PC-9 (cell line): Measurements from ENCODE around the gene SLC6A17. TPM values are rescaled to one million over a fixed set of nuclear protein-coding genes. Genes with fewer than 3 reads are reported as not detected.

Experiments used
- BruUV-seq: library from RNA; stranded (reverse); fragments of 400-500 nt; replicated peaks from 2 replicates; lab custom pipeline; 2021; lab: Mats Ljungman, UMichigan
- CTCF ChIA-PET: fragments of 300-600 bp; sonication (Branson Sonifier 250); formaldehyde crosslinking; loops from one replicate; lab custom pipeline; 2022; ENCODE audit warnings: antibody characterized with exemption; lab: Charles Lee
- POLR2A ChIA-PET: fragments of 300-600 bp; sonication (Branson Sonifier 250); formaldehyde crosslinking; loops from one replicate; lab custom pipeline; 2022; ENCODE audit warnings: antibody characterized with exemption; ENCODE audit not compliant: unreplicated experiment; lab: Charles Lee
- DNase-seq, 2 experiments: peaks; one replicate each; pipeline versions ENCODE4 v3.0.0 to v3.0.0-alpha.2; 2015 to 2022; ENCODE audit warnings: mixed read lengths in 1 of 2
- H2AFZ ChIP-seq: fragments of 200-600 bp; sonication (generic); 2 replicates; pipeline ENCODE4 v1.8.1; 2017; ENCODE audit warnings: antibody characterized with exemption
- H3F3A ChIP-seq: fragments of 200-600 bp; sonication (generic); 2 replicates; pipeline ENCODE4 v1.8.1; 2017; ENCODE audit warnings: antibody characterized with exemption, mild to moderate bottlenecking, low read depth; ENCODE audit not compliant: insufficient read depth
- H3K27ac ChIP-seq: fragments of 200-600 bp; sonication (generic); 2 replicates; pipeline ENCODE4 v1.6.1; 2016; ENCODE audit warnings: mixed run types
- H3K27me3 ChIP-seq: fragments of 200-600 bp; sonication (generic); 2 replicates; pipeline ENCODE4 v1.6.1; 2016; ENCODE audit warnings: low read depth, mixed run types; ENCODE audit not compliant: insufficient read depth
- H3K36me3 ChIP-seq: fragments of 200-600 bp; sonication (generic); 2 replicates; pipeline ENCODE4 v1.6.1; 2016; ENCODE audit warnings: low read depth, mixed run types
- H3K4me1 ChIP-seq: fragments of 200-600 bp; sonication (generic); replicated peaks from 2 replicates; pipeline ENCODE4 v1.6.1; 2016; ENCODE audit warnings: mixed run types; ENCODE audit not compliant: insufficient read depth
- H3K4me2 ChIP-seq: fragments of 200-600 bp; sonication (generic); 2 replicates; pipeline ENCODE4 v1.6.1; 2017; ENCODE audit warnings: mixed run types
- H3K4me3 ChIP-seq: fragments of 200-600 bp; sonication (generic); 2 replicates; pipeline ENCODE4 v1.6.1; 2016; ENCODE audit warnings: mixed run types
- H3K79me2 ChIP-seq: fragments of 200-600 bp; sonication (generic); 2 replicates; pipeline ENCODE4 v1.6.1; 2017; ENCODE audit warnings: low read depth, mixed run types
- H3K9me2 ChIP-seq: fragments of 200-600 bp; sonication (generic); 2 replicates; pipeline ENCODE4 v1.8.1; 2017; ENCODE audit warnings: mild to moderate bottlenecking; ENCODE audit not compliant: insufficient read depth
- H3K9me3 ChIP-seq: fragments of 200-600 bp; sonication (generic); 2 replicates; pipeline ENCODE4 v1.8.1; 2016; ENCODE audit warnings: low read depth; ENCODE audit not compliant: insufficient read depth
- H4K20me1 ChIP-seq: fragments of 200-600 bp; sonication (generic); 2 replicates; pipeline ENCODE4 v1.8.1; 2017; ENCODE audit not compliant: insufficient read depth
- EZH2 ChIP-seq: fragments of 200-600 bp; sonication (generic); IDR thresholded peaks from 2 replicates; pipeline ENCODE4 v1.8.0; 2017; ENCODE audit warnings: antibody characterized with exemption, low read depth
- intact Hi-C: fragments of 100-400 bp; cut with micrococcal nuclease; formaldehyde crosslinking; loops from one replicate; pipeline ENCODE4 v1.10.0; 2022; ENCODE audit not compliant: unreplicated experiment
- total RNA-seq: library from RNA; stranded (reverse); gene quantifications from 2 replicates; pipeline ENCODE4 v1.2.3, GENCODE V29; 2021
- TF ChIP-seq, protein P1 (sequence below): fragments of 200-600 bp; sonication (generic); conservative IDR thresholded peaks from 2 replicates; pipeline ENCODE4 v1.6.1; 2017; ENCODE audit warnings: mixed run types, antibody characterized with exemption, mild to moderate bottlenecking, moderate library complexity

The SLC6A17 gene
- total RNA-seq, 1 experiment from 2014 or later: 4.5 TPM

DNA sequence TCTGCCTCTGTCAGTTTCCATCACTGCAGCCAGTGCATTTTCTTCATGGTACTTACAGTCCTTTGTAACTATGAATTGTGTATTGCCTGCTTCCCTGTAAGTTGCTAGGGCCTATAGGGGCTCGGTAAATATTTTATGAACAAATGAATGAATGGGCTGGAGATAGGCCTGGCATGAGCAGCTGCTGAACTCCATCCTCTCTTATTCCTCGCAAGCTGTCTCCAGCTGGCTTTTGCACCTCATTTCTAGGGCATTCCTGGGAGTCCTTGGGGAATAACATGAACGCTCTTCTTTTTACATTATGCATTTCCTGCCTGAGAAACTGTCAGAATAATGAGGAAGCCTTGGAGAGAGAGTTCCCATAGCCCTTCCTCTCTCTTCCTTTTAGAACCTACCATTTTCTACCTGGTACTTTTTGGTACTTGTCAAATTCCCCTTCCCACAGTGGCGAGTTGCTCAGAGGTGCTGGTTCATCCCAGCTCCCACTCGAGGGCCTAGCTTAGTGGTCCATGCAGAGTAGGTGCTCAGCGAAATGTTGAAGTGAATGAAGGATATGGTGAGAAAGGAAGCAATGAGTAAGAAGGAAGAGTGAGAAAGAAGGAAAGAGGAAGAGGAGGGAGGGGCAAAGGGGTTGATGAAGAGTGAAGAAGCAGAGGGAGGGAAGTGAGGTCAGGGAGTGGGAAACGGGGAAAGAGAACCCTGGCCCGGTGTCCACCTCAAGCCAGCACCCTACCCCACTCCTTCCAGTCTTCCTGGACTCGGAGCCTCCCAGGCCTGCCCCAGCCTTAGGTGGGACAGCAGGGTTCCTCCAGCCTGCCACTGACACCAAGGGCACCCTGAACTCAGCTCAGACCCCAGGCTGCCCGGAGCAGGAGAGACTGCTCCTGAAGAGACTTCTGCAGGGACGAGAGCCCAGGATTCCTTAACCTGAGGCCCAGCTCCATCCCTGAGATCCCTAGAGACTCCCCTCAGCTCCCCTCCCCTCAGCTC, 89.4 kb downstream of the SLC6A17 start:
- TF ChIP-seq, protein P1, sequence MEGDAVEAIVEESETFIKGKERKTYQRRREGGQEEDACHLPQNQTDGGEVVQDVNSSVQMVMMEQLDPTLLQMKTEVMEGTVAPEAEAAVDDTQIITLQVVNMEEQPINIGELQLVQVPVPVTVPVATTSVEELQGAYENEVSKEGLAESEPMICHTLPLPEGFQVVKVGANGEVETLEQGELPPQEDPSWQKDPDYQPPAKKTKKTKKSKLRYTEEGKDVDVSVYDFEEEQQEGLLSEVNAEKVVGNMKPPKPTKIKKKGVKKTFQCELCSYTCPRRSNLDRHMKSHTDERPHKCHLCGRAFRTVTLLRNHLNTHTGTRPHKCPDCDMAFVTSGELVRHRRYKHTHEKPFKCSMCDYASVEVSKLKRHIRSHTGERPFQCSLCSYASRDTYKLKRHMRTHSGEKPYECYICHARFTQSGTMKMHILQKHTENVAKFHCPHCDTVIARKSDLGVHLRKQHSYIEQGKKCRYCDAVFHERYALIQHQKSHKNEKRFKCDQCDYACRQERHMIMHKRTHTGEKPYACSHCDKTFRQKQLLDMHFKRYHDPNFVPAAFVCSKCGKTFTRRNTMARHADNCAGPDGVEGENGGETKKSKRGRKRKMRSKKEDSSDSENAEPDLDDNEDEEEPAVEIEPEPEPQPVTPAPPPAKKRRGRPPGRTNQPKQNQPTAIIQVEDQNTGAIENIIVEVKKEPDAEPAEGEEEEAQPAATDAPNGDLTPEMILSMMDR: no peak
- TF ChIP-seq EZH2: no peak
- Histone ChIP-seq H3K79me2 (no peaks in the 10 kb centered on the region), H2AFZ (no peak overlapping the region), H3K27me3 (no peaks in the 10 kb centered on the region), H3K9me3 (no peaks in the 10 kb centered on the region), H4K20me1 (no peaks in the 10 kb centered on the region), H3K9me2 (no peaks in the 10 kb centered on the region; the same call in 1 of the 2 replicates), H3K4me3 (no peak overlapping the region), H3K4me2 (no peak overlapping the region), H3K4me1 (peaks cover 30% of the 10 kb centered on the region), H3K36me3 (no peaks in the 10 kb centered on the region), H3K27ac (no peak overlapping the region), H3F3A (peaks cover 29% of the 10 kb centered on the region)
- CTCF ChIA-PET: no interaction called here
- no TSS peak for BruUV-seq
- intact Hi-C loops: no loop called here
- POLR2A ChIA-PET: no interaction called here
- no peak for DNase-seq

DNA sequence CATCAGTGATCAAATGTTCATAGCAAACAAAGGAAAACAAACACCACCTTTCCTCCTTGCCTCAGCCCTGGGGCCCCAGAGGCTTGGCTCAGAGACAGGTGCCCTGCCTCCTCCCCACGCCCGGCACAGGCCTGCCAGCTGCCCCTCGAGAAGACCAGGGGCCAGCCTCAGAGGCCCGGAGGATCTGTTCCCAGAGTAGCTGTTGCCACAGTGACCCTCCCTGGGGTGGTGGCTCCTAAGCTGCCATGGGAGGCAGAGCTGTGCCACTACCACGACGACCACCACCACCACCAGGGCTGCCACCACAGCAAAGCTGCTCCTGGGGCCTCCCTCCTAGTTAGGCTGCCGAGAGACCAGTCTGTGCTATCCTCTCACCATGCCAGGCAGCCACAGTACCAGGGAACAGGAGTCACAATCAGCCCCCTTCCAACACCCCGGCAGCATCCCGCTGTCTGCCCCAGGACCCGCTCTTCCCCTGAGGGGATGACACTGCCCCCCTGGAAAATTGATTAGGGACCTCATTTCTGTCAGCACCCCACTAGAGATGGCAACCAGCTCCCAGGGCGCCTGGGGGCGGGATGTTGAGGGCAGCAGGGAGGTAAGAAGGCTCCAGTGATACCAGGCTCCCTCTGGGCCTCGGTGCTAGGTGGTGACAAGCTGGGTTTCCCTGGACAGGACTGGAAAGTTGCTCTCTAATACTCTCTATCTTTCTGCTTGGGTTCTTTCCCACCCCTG, 90.3 kb downstream of the SLC6A17 start:
- POLR2A ChIA-PET: interaction anchor here (0.6 kb wide), 1 partner anchor 51 kb away, joined by 4 read pairs; no protein-coding TSS in a partner anchor
- intact Hi-C loops: no loop called here
- CTCF ChIA-PET: no interaction called here
- BruUV-seq: no TSS peak
- H3K36me3 ChIP-seq: no peaks in the 10 kb centered on the region
- no peaks in the 10 kb centered on the region; the same call in 1 of the 2 replicates for H3K9me2 ChIP-seq
- no peak overlapping the region for H2AFZ ChIP-seq
- peaks cover 21% of the 10 kb centered on the region for H3K4me1 ChIP-seq
- no peaks in the 10 kb centered on the region for H3K27me3 ChIP-seq
- H3K79me2 ChIP-seq: no peaks in the 10 kb centered on the region
- no peaks in the 10 kb centered on the region for H4K20me1 ChIP-seq
- TF ChIP-seq, protein P1: no peak
- no peak for TF ChIP-seq EZH2
- H3K4me3 ChIP-seq: no peak overlapping the region
- peaks cover 20% of the 10 kb centered on the region for H3F3A ChIP-seq
- no peak for DNase-seq
- no peaks in the 10 kb centered on the region for H3K9me3 ChIP-seq
- H3K27ac ChIP-seq: no peak overlapping the region
- H3K4me2 ChIP-seq: no peak overlapping the region

DNA sequence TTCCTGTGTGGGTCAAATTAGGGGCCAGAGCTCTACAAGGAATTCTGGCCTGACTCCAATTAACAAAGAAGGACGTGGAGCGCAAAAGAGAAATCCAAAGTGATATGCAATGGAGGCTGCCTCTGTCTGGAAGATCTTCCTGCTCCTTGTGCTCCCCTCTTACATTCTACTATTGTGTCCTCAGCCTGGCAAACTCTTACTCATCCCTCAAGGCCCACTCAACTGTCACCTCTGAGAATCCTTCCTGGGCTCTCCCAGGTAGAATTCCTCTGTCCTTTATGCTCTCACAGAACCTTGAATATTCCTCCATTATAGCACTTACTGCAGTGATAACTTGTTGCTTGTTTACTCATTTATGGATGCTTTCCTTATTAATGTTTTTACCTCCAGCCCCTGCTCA, 91.2 kb downstream of the SLC6A17 start:
- no peaks in the 10 kb centered on the region for H3K9me3 ChIP-seq
- H3K27me3 ChIP-seq: no peaks in the 10 kb centered on the region
- H4K20me1 ChIP-seq: no peaks in the 10 kb centered on the region
- TF ChIP-seq, protein P1: no peak
- no peak for TF ChIP-seq EZH2
- H3K27ac ChIP-seq: no peak overlapping the region
- no peaks in the 10 kb centered on the region for H3K79me2 ChIP-seq
- POLR2A ChIA-PET: interaction anchor here (0.6 kb wide), 1 partner anchor 50 kb away, joined by 4 read pairs; no protein-coding TSS in a partner anchor
- intact Hi-C loops: no loop called here
- H3K9me2 ChIP-seq: no peaks in the 10 kb centered on the region; the same call in 1 of the 2 replicates
- BruUV-seq: no TSS peak
- no peak overlapping the region for H2AFZ ChIP-seq
- no peak overlapping the region for H3K4me3 ChIP-seq
- H3F3A ChIP-seq: peaks cover 11% of the 10 kb centered on the region
- DNase-seq: no peak
- CTCF ChIA-PET: no interaction called here
- H3K36me3 ChIP-seq: no peaks in the 10 kb centered on the region
- H3K4me1 ChIP-seq: peaks cover 12% of the 10 kb centered on the region
- H3K4me2 ChIP-seq: no peak overlapping the region
